GM20000 (cell line): Measurements from ENCODE around the gene SLC22A1.

Source experiments
- DNase-seq: peaks from one replicate; pipeline ENCODE4 v3.0.0; 2012; ENCODE audit warnings: low spot score
- CTCF ChIP-seq: IDR thresholded peaks from 2 replicates; pipeline ENCODE4 v1.5.1; 2012; ENCODE audit warnings: mild to moderate bottlenecking, control low read depth; ENCODE audit errors: extremely low read depth, missing control alignments

SLC22A1 gene

GRCh38 chr6:160146454-160147145, 25.0 kb downstream of the SLC22A1 start:
- DNase-seq = no peak
- TF ChIP-seq CTCF = no peak

GRCh38 chr6:160147146-160147536, 25.5 kb downstream of the SLC22A1 start:
- no peak for DNase-seq
- TF ChIP-seq CTCF = no peak

GRCh38 chr6:160154471-160154870, 32.9 kb downstream of the SLC22A1 start:
- DNase-seq = no peak
- no peak for TF ChIP-seq CTCF

GRCh38 chr6:160156842-160157241, 35.2 kb downstream of the SLC22A1 start:
- TF ChIP-seq CTCF = no peak
- DNase-seq = no peak

- no peak for TF ChIP-seq CTCF
- DNase-seq = no peak
These were observed 38.8 kb downstream of the SLC22A1 start for GRCh38 chr6:160160450-160160849.

- no peak for DNase-seq
- TF ChIP-seq CTCF = no peak
These were observed 39.5 kb downstream of the SLC22A1 start for GRCh38 chr6:160160929-160161646.

GRCh38 chr6:160161647-160161986, 40.0 kb downstream of the SLC22A1 start:
- TF ChIP-seq CTCF = no peak
- DNase-seq = no peak
